HG03439 (cell line): ENCODE data around the gene FGD2.

Experiments used
- ATAC-seq: cut with Tn5 transposase; IDR thresholded peaks from one replicate; pipeline ENCODE4 v1.9.1; 2021; ENCODE audit warnings: mild to moderate bottlenecking, moderate library complexity; ENCODE audit not compliant: unreplicated experiment

The FGD2 gene

DNA sequence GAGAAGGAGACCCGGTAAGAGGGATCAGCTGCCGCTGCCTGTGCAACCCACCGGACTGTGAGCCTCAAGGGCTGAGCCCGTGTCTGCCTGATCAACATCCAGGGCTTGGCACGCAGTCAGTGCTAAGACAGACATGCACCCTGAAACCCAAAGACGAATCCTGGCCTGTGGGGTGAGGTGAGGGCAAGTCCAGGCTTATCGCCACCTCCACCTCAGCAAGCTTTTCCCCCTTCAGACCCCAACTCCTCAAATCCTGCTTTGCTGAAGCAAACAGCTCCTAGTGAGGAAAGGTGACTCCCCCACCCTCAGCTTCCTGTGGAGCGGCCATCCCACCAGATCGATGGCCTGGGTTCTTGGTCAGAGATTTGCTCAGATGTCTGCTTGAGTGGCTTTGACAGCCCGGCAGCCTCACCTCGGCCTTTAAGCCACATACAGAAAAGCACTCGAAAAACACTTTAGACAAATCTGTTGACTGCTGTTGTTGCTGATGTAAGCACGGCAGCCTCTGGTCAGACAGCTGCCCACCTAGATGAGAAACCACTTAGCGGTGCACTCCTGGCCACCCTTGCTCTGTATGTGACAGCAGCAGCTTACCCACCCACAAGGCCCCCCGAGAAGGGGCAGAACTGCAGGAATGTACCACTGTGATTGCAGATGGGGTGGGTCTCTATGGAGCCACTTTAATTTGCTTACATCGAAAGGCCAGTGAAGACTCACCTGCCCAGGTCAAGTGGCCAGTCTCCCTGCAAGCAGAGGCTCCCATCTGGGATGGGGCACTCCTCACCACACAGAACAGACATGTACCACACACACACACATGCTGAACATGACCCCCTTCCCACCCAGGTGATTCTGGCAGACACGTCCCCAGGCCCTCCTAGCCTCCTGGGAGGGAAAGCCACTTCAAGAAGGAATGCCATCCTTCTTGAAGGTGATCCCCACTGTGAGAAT lies 34.3 kb upstream of the FGD2 start:
- ATAC-seq, result no peak

DNA sequence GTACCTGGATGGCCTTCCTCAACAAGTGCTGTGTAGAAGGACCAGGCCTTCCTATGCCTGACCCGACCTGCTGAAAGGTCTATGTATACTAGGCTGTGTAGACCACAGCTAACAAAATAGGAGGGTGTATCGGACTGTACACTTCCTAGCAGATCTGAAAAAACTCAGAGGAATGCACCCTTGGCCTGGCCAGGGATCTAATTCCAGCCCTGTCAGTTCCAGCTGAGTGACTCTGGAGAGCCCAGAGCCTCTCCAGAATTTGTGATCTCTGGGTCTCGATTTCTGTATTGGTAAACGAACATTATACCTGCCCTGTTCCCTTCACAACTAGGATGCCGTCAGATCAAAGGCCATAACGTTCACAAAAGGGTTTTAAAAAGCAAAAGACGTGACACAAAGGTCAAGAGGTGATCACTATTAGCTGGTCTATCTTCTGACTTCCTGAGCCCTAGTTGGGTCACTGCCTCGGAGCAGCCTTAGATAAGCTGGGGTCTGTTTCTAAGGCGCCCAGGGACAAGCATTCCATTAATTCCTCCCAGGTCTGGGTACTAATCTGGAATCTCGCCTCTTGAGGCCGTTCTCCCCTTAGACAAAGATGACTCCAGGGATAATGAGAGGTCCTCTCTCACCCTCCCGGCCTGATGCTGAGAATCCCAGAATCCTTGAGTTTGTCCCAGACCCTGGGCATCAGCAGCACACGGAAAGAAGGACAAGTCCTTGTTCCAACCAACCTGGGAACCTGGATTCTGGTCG lies 33.4 kb upstream of the FGD2 start:
- no peak for ATAC-seq

- ATAC-seq, result no peak
Measured at GRCh38 chr6:36973190-36973589, 32.3 kb upstream of the FGD2 start.

DNA sequence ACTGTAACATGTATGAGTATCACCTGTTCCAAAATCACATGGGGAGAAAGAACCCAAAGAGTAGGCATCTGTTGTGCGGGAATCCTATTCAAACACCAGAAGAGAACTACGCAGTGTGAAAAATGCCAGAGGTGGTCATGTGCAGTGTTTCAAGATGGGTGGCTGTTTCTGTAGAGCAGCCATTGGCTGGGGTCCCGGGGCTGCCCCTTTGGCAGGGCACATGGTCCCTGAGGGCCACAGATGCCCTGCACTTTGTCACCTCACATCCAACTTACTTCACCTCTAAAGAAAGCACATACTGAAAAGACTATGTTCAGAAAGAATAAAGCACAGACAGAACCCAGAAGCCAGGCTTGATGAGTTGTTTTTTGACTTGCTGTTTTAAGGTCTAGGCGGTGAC lies 31.8 kb upstream of the FGD2 start:
- ATAC-seq, result no peak

GRCh38 chr6:36975231-36976006 lies 30.0 kb upstream of the FGD2 start:
- ATAC-seq, result no peak

GRCh38 chr6:36976007-36976264 lies 29.5 kb upstream of the FGD2 start:
- no peak for ATAC-seq

- ATAC-seq, result no peak
Measured at GRCh38 chr6:36976509-36976908, 28.9 kb upstream of the FGD2 start.

DNA sequence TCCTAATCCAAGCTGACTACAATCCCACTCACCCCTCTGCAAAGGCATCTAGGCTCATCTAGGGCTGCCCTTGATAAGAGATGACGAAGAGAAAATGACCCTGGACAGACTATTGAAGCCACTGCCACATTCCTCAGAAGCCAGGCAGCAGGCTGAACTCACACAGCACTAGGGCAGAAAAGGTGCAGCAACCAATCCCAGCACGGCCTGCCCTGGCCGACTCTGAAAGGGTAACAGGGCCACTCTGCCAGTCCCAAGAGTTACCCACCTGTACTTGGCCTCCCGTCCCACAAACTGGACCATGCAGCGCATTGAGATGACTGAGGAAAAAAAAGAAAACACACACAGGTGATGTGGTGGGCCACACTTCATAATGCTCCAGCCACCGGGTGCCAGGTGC lies 28.5 kb upstream of the FGD2 start:
- ATAC-seq, result no peak

- no peak for ATAC-seq
Measured at GRCh38 chr6:36977470-36977941, 27.9 kb upstream of the FGD2 start.

- ATAC-seq, result no peak
Measured at GRCh38 chr6:36978421-36979346, 26.8 kb upstream of the FGD2 start.

DNA sequence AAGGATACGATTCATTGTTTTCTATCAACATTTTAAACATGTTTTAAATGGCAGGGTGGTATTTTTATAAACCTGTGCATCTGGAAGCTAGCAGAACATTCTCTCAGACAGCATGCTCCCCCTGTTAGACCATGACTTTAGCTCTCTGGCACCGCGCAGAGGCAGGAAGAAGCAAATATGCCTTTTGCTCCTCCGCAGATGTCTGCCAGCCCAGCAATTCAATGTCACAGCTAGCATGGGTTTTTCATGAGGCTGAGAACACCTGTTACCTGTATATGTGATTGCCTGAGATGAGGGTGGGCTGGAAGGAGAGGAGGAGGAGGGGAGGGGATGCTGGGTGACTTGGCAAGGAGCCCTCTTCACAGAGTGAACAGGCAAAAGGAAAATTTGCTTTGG lies 26.1 kb upstream of the FGD2 start:
- no peak for ATAC-seq

DNA sequence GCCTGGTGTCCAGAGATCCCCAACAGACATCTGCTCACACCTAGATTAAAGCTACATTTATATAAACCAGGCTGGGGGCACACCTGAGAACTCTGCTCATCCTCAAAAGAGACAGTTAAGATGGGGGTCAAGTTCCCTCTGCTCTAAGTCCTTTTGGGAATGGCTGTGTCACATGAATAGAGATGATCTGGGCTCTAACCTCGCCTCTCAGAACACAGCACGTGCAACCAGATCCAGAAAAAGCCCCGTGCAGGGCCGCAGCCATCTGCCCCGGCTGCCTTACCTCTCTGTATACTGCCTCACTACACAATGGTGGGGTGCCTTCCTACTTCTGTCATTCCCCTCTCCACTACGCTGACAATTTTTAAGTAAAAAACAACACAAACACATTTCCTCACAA lies 25.3 kb upstream of the FGD2 start:
- ATAC-seq, result no peak

DNA sequence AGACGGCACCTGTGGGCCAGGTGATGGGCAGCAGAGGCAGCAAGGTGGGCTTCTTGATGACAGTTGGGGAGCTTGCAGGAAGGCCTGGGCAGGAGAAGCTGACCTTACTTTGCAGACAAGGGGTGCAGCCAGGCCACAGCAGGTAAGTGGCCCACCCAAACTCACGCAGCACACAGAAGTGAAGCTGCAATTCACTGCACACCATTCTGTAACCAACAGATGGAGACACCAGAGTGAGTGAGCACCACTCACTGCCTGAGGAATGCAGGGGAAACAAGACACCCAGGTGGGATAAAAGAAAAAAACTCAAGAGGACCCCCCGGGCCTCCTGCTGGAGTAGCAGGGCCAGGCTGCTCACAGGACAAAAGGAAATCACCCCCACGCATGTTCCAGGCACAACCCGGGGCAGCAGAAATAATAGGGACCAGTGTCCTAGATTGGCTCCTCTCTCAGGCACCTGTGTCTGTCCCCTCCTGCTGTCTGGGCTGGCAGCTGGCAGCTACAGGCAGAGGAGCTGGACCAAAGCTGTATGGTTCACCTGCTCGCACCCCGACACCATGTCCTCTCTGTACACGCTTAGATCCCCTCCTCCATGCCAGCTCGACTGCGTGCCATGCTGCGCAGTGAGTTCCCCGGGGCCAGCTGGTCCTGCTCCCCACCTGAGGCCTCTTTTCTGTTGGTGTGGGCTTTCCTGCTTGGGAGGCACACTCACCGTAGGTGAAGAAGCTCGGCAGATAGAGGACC lies 24.4 kb upstream of the FGD2 start:
- ATAC-seq, result no peak

DNA sequence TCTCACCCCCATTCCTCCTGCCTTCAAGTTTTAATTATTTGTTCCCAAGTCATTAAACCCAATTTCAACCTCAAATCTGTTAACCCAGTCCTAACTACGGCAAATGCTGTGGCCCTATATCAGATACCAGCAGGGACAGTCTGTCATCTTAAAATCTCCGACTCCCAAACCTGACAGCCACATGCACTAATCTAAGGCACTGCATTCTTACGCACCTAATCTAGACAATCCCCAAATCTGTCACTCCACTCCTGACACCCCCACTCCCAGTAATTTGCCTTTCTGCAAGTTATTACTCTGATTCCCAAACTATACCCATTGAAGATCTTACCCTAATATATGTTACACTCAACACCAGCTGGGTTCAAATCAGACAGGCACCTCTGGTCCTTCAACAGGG lies 21.9 kb upstream of the FGD2 start:
- no peak for ATAC-seq

GRCh38 chr6:36984581-36985416 lies 20.7 kb upstream of the FGD2 start:
- no peak for ATAC-seq

GRCh38 chr6:36985417-36985807 lies 20.0 kb upstream of the FGD2 start:
- no peak for ATAC-seq

GRCh38 chr6:36985808-36986703 lies 19.4 kb upstream of the FGD2 start, which contains the start of gene MTCH1:
MTCH1 (minus strand) TSS chr6:36986196; CDS start chr6:36986173, 23 bp downstream.
- ATAC-seq, result peak; percentile 85

DNA sequence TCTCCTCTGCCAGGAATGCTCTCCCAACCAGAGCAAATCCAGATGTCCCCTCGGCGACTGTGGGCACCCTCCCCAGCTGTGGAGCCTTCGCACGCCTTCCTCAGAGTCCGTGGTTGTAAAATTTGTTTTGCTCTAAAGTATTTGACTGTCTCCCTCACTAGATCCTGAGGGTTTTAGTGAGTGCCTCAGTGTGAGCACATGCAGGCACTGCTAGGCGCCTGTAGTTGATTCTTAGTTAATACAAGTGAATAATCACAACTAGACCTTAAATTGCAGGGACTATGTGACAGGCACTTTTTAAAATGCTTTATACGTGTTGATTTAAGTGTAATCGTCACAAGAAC lies 18.8 kb upstream of the FGD2 start:
- ATAC-seq, result no peak
